NCI-H1436 (cell line): ENCODE data around the gene ZBED6.
"Not testable (repeated sequence)": the region's sequence is repeated elsewhere in the genome, so short reads cannot be mapped to it uniquely, and the experiment has no call there.

ENCODE experiments used
- DNase-seq: peaks from one replicate; lab custom pipeline; 2025; lab: John Stamatoyannopoulos, UW

Gene ZBED6, protein sequence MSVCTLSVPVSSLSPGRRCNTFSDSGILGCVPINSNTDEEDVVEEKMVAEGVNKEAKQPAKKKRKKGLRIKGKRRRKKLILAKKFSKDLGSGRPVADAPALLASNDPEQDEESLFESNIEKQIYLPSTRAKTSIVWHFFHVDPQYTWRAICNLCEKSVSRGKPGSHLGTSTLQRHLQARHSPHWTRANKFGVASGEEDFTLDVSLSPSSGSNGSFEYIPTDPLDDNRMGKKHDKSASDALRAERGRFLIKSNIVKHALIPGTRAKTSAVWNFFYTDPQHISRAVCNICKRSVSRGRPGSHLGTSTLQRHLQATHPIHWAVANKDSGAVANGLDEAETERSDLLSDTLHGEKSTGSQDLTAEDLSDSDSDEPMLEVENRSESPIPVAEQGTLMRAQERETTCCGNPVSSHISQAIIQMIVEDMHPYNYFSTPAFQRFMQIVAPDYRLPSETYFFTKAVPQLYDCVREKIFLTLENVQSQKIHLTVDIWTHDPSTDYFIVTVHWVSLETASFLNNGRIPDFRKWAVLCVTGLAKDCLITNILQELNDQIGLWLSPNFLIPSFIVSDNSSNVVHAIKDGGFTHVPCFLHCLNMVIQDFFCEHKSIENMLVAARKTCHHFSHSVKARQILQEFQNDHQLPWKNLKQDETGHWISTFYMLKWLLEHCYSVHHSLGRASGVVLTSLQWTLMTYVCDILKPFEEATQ (N-terminal part only)

DNA sequence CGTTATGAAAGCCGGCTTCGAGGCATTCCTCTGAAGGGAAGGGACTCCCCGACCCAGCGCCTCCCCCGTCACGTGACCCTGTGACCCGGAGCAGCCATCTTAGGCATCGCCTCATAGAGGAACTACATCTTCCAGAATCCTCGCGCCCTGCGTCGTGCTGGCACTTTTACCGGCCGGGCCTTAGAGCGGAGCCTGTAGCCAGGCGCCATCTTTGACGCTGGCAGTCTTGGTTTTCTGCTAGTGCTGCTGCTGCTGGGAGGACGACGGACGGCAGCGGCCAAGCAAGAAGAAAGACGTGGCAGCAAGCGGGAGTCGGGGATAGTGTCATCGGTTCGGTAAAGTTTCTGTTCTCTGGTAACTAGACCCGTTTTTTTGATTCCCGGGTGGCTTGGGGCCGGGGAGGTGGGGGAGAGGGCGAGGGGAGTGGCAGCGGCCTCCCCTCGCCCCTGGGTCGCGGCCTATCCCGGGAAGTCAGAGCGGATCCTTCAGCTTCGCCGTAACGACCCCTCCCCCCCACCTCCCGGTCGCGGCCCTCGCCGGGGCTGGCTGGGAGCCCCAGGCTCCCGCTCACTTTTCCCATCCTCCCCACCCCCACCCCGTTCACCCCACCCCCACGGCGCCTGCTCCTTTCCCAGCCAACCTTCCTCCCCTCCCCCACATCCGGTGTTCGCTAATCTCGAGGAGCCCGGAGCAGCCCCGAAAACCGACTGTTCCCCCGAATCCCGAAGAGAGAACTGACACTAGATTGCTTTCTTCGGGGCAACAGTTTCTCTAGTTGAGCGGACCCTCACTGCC, at the start of gene ZBED6, which contains the start of gene ZC3H11A:
Gene ZBED6 (plus strand): TSS at position 183 of the 795 bp plus-strand sequence. CDS start 1,900 bp downstream, outside the sequence.
Gene ZC3H11A (plus strand): TSS at position 183 of the 795 bp plus-strand sequence. CDS start 21,448 bp downstream, outside the sequence.
- peak; percentile 99 for DNase-seq

DNA sequence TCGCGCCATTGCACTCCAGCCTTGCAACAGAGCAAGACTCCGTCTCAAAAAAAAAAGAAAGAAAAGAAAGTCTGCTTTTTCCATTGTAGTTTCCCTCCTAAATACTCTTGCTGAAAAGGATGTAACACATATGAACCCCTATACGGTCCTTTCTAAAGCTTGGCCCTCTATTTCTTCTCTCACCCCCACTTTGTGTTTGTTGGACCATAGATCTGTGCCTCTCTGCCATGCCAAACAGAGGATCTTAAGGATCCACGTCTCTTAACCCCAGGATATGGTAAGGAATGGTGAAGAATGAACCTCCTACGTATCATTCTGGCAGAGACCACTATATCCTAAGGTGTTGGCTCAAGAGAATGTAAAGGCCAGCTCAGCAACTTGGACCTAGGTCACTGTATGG, 49.1 kb upstream of the ZBED6 start:
- DNase-seq, result no peak

DNA sequence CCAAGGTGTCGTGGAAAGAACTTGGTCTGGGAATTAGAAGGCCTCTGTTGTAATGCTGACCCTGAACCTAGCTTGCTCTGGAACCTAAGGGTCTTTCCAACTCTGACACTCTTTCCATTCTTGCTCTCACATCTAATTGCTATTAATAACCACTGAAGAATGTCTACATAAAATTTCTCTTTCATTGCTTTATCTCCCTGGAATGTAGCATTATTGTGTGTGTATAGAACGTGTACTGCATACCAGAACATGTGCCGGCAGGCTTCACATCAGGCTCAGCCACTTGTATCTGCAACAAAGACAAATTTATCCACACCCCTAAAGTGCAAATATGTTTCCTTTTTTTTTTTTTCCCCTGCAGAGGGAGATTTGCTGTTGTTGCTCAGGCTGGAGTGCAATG, 44.4 kb upstream of the ZBED6 start:
- DNase-seq, result no peak

DNA sequence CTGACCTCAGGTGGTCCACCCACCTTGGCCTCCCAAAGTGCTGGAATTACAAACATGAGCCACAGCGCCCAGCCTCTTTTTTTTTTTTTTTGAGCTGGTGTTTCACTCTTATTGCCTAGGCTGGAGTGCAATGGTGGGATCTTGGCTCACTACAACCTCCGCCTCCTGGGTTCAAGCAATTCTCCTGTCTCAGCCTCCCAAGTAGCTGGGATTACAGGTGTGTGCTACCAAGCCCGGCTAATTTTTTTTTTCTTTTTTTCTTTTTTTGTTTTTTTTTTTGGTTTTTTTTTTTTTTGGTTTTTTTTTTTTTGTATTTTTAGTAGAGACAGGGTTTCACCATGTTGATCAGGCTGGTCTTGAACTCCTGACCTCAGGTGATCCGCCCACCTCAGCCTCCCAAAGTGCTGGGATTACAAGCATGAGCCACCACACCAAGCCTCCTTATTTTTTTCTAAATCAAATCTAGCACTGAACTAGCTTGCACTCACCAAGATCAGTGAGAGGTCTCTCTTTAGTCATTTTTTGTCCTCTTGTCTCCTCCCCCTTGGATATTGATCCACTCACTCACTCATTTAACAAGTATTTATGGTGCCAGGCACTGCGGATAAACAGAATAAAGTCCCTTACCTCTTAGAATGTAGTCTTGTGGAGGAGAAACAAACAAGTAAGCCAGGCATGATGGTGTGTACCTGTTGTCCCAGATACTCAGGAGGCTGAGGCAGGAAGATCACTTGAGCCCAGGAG, 43.6 kb upstream of the ZBED6 start:
- DNase-seq, result not testable (repeated sequence)

DNA sequence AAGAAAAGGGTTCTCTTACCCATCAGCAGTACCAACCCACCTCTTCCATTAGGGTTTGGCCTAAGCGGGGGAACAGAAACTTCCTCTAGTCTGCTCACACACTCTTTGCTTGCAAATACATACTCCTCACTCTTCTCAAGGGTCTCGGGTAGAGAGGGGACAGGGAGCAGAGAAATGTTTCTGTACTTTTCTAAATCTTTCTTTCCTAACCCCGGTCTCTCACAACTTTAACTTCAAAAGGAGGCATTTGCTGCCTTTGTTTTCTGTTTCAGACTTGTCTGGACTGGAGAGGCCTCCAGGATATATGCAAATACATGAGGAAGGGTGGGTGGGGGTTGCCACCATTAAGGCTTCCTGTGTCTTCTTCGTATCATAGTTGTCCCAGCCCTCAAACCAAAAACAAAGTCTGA, 41.0 kb upstream of the ZBED6 start:
- no peak for DNase-seq

DNA sequence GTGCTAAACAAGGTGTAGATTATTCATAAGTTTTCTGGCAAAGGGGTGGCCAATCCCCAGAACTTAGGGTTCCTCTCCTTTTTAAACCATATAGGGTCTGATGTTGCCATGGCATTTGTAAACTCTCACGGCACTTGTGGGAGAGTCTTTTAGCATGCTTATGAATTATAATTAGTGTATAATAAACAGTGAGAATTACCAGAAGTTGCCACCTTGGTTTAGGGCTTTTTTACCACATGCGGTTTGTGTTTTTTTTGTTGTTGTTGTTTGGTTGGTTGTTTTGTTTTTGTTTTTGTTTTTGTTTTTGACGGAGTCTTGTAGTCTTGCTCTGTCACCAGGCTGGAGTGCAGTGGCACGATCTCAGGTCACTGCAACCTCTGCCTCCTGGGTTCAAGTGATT, 39.4 kb upstream of the ZBED6 start:
- DNase-seq, result no peak

DNA sequence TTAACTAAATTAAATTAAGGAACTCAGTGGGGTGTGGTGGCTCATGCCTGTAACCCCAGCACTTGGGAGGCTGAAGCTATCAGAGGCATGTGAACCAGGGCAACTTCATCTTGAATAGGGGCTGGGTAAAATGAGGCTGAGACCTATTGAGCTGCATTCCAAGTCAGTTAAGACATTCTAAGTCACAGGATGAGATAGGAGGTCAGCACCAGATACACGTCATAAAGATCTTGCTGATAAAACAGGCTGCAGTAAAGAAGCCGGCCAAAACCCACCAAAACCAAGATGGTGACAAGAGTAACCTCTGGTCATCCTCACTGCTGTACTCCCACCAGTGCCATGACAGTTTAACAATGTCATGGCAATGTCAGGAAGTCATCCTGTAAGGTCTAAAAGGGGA, 36.7 kb upstream of the ZBED6 start:
- not testable (repeated sequence) for DNase-seq

DNA sequence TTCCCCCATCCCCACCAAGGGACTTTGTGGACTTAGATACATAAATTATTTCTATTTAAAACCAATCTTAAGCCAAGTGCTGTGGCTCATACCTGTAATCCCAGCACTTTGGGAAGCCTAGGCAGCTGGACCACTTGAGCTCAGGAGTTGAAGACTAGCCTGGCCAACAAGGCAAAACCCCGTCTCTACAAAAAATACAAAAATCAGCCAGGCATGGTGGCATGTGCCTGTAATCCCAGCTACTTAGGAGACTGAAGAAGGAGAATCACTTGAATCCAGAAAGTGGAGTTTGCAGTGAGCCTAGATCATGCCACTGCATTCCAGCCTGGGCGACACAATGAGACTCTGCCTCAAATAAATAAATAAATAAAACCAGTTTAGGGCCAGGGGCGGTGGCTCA, 34.9 kb upstream of the ZBED6 start:
- no peak for DNase-seq

DNA sequence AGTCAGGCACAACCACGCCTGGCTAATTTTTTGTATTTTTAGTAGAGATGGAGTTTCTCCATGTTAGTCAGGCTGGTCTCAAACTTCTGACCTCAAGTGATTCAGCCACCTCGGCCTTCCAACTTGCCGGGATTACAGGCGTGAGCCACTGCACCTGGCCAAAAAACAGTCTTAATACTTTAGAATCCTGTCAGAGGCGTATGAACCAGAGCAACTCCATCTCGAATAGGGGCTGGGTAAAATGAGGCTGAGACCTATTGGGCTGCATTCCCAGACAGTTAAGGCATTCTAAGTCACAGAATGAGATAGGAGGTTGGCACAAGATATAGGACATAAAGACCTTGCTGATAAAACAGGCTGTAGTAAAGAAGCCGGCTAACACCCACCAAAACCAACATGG, 33.5 kb upstream of the ZBED6 start:
- not testable (repeated sequence) for DNase-seq

DNA sequence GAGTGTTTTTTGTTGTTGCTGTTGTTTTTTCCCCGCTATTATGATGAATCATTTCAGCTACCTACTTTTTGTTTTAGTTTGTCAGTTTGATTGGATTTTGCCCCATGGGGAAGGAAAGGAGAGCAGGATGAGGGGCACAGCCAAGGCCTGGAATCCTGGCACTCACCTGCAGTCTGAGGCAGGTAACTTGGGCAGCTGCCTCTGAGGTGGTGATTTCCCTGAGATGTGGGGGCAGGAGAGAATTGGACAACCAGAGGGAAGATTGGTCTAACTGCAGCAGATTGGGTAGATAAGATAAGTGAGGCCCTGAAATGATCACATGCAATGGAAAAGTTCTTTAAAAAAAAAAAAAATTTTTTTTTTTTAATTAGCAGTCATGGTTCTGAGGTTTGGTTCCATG, 31.9 kb upstream of the ZBED6 start:
- no peak for DNase-seq

DNA sequence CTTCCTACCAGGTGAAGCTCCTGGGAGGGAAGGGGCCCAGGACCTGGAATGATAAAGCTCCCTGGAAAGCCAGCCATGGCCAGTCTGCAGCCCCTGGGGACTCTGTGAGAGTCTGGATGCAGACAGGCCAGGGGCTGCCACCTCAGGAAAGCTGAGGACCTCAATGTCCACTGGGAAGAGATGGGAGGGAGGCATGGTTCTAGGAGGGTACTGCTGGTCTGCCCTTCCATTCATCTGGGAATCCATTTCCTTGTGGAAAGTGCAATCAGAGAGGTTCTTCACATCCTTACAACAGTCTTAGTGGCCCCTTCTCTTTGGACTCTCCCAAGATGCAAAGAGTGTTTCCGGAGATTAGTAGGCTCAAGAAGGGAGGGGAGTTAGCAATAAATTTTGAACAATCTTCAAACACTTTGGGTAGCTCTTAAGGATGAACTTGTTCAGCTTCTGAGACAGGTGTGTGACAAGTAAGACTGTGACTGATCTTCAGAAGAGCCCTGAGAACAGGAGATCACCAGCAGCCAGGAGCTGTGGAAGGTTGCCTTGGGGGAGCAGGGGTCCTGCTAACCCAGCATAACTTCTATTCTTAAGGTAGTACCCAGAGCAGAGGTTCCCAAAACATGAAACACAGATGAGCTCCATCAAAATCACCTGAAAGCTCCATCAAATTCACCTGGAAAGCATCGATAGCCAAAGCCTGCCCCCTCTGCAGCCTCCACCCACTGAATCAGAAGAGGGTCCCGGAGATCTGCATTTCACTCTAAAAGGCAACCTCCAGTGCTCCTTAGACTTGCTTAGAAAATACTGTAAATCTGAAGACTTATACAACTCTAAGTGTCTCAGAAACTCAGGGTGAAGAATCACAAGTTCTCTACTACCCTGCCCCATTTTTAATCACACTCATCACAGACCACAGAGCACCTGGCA, 31.1 kb upstream of the ZBED6 start:
- DNase-seq, result no peak

DNA sequence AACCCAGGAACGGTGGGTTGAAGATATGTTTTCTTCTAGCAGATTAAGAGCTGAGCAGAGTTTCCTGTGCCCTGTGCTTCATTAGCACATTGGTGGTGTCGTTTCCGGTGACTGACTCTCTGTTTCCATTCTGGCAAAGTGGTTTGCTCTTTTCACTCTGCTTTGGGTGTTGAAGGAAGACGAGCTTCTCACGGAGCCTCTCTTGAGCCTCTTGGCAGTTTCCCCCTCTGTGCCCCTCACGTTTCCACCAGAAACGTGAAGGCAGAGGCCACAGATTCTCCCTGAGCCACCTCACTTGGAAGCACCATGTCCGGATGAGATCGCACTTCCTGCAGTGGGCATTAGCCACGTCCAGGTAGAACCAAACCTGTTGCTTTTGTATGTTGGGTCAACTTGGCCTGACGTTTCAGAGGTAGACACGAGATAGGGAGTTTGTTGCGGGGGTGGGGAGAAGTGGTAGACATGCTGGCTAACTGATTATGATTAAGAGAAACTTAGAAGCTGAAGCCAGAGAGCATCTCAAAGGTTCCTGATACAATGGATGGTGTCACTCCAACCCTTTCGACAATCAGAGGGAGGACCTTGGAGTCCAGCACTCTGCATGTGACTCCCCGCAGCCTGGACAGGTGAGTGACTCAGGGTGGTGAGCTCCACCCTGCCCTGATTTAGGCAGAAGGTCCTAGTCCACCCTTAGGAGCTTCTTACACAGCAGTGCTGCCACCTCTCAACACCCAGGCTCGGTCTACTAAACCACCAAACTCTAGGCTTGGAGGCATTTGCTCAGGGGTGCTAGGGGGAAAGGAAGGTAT, 30.2 kb upstream of the ZBED6 start, which contains the start of gene LAX1:
Gene LAX1 (plus strand): TSS at position 155 of the 809 bp plus-strand sequence. CDS start 383 bp downstream, at position 538.
- DNase-seq, result no peak

DNA sequence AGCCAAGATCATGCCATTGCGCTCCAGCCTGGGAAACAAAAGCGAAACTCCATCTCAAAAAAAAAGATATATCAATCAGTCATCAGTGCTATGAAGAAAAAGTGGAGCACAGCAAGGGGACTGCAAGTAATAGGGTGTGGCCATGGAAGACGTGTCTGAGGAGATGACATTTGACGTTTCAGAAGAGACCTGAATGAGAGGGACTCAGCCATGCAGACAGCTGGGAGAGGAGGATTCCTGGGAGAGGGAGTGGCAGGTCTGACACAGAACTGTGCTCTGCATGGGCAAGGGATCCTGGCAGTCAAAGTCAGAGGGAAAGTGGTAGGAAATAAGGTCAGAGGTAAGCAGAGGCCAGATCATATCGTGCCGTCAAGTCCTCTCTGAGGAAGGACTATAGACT, 27.2 kb upstream of the ZBED6 start:
- DNase-seq, result no peak

DNA sequence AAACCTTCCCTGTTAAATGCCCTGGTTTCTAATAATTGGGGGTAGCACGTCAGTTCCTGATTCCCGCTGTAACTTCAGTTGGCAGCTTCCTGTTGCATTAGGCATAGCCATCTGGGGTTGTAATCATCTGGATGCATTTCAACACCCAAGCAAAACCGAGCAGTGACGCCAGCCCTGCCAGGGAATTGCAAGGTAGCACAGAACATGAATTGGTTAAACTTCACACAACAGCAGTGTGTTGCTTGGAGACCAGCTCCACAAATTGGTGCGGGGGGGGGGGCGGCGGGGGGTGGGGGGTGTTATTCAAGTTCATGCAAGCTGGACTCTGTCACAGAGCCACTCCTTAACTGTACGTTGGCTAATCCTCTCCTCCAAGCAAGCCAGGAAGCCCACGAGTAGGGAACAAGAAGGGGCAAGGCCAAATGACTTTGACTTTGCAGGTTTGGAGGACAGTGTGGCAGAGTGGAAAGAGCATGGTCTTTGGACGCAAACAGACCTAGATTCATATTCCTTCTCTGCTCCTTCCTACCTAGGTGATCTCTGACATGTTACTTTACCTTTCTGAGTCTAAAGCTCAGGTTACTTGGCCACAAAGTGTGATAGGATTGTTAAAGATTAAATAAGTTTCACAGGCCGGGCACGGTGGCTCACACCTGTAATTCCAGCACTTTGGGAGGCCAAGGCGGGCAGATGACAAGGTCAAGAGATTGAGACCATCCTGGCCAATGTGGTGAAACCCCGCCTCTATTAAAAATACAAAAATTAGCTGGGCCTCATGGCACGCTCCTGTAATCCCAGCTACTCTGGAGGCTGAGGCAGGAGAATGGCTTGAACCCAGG, 25.7 kb upstream of the ZBED6 start:
- DNase-seq, result peak; percentile 69

DNA sequence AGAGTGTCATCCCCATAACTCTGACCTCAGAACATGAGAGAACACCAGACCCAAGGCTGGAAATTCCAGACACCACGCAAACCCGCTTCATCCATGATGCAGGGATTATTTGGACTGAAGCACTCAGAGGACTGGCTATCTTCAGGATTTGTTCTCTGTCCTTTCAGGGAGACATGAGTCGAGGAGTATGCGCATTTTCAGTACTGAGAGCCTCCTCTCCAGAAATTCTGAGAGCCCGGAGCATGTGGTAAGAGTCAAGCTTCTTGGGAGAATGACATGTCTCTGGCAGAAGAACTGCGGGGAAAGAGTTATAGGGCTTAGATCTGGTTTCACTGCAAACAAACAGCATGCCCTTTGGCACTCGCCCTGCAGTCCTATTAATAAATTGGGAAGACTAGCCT, 23.5 kb upstream of the ZBED6 start:
- DNase-seq, result no peak

DNA sequence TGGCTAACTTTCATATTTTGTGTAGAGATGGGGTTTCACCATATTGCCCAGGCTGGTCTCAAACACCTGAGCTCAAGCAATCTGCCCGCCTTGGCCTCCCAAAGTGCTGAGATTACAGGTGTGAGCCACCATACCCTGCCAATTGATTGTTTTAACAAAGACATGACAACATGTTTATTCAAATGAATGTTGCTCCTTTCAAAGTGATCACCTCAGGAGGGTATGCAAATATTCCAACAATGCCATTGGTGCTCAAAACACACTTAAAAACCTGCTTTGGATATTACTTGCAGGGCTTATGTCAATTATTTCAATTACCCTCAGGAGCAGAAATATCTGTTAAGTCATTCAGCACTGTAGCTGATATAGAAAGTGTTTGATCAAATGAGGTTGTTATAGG, 22.6 kb upstream of the ZBED6 start:
- DNase-seq, result no peak

DNA sequence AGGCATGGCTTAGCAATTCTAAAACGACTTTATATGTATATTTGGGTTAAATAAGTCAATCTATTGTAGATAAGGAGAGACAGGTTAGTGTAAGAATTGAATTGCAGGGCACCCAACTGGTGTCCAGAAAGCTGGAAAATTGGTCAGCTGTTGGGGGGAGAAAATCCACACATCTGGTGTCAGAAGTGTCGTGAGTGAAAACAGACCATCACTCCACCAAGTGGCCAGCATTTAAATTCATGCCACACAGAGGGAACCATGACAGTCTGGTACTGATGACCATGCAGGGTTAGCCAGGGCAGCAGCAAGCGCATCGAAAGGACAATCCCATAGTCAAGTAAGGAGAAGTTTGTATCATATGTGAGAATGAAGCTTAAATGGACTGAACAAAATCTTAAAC, 18.8 kb upstream of the ZBED6 start:
- DNase-seq, result no peak

DNA sequence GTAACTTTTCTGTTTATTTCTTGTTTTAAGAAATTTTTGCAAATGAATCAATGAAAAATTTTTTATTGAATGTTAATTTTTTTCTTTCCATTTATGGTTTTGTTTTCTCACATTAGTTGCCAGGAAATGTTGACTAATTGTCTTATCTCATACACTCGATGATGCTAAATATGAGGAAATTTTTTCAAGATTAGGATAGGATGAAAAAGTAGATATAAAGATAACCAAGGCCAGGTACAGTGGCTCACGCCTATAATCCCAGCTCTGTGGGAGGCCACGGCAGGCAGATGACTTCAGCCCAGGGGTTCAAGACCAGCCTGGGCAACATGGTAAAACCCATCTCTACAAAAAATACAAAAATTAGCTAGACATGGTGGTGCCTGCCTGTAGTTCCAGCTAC, 17.8 kb upstream of the ZBED6 start:
- DNase-seq, result no peak

DNA sequence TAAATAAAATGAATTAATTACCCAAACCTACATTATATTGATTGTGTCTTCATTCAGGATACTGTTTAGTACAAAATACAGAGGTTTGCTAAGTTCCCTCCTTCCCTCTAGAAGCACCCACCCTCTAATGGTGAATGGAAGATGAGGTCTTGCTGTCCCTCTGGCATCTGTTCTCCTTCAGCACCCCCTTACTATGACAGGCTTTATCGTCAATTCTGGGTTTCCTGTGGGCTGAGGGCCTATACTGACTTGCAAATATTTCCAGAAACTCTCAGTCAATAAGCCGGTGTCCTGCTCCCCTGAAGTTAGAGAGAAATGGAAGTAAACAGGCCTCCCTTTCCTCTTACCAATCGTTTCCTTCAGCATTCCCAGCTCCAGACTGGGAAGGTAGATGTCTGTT, 17.3 kb upstream of the ZBED6 start:
- no peak for DNase-seq
